ENCODE results near the gene TYMP.

GRCh38 chr22:50570861-50571260, 41.0 kb upstream of the TYMP start:
- TF ChIP-seq KLF1 (tag by site-specific recombination; IDR thresholded peaks at IDR 0.05), result no peak
- TF ChIP-seq, protein P1, sequence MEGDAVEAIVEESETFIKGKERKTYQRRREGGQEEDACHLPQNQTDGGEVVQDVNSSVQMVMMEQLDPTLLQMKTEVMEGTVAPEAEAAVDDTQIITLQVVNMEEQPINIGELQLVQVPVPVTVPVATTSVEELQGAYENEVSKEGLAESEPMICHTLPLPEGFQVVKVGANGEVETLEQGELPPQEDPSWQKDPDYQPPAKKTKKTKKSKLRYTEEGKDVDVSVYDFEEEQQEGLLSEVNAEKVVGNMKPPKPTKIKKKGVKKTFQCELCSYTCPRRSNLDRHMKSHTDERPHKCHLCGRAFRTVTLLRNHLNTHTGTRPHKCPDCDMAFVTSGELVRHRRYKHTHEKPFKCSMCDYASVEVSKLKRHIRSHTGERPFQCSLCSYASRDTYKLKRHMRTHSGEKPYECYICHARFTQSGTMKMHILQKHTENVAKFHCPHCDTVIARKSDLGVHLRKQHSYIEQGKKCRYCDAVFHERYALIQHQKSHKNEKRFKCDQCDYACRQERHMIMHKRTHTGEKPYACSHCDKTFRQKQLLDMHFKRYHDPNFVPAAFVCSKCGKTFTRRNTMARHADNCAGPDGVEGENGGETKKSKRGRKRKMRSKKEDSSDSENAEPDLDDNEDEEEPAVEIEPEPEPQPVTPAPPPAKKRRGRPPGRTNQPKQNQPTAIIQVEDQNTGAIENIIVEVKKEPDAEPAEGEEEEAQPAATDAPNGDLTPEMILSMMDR (tag by site-specific recombination; IDR thresholded peaks at IDR 0.05), result no peak
- no peak for TF ChIP-seq ZNF670 (tag by site-specific recombination; IDR thresholded peaks at IDR 0.05; ENCODE audit: low read depth)
- TF ChIP-seq ZNF175 (tag by site-specific recombination; IDR thresholded peaks at IDR 0.05), result no peak
- no peak for TF ChIP-seq ZNF521 (tag by site-specific recombination; IDR thresholded peaks at IDR 0.05)
- TF ChIP-seq, protein P2, sequence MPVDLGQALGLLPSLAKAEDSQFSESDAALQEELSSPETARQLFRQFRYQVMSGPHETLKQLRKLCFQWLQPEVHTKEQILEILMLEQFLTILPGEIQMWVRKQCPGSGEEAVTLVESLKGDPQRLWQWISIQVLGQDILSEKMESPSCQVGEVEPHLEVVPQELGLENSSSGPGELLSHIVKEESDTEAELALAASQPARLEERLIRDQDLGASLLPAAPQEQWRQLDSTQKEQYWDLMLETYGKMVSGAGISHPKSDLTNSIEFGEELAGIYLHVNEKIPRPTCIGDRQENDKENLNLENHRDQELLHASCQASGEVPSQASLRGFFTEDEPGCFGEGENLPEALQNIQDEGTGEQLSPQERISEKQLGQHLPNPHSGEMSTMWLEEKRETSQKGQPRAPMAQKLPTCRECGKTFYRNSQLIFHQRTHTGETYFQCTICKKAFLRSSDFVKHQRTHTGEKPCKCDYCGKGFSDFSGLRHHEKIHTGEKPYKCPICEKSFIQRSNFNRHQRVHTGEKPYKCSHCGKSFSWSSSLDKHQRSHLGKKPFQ (tag by site-specific recombination; IDR thresholded peaks at IDR 0.05), result no peak
- no peak for TF ChIP-seq ZBTB8A (tag by site-specific recombination; IDR thresholded peaks at IDR 0.05)
- TF ChIP-seq ZNF449 (tag by site-specific recombination; IDR thresholded peaks at IDR 0.05), result no peak
- TF ChIP-seq ZXDB (tag by site-specific recombination; IDR thresholded peaks at IDR 0.05), result no peak
- TF ChIP-seq ZNF23 (tag by site-specific recombination; IDR thresholded peaks at IDR 0.05; ENCODE audit: borderline replicate concordance), result no peak
- no peak for TF ChIP-seq ZNF426 (tag by site-specific recombination; IDR thresholded peaks at IDR 0.05)
